Choroid plexus epithelial cell (primary cell): ENCODE data around the gene POLR3K.

Experiments used
- DNase-seq: peaks from one replicate; pipeline ENCODE4 v3.0.0-alpha.2; 2010; ENCODE audit warnings: low read depth
- H3K4me3 ChIP-seq: 2 replicates; pipeline ENCODE4 v1.5.1; 2011; ENCODE audit warnings: low read depth, mild to moderate bottlenecking, control low read depth, low read length, moderate library complexity
- TF ChIP-seq, protein P1 (sequence below): conservative IDR thresholded peaks from 2 replicates; pipeline ENCODE4 v1.5.1; 2011; ENCODE audit warnings: low read depth, mild to moderate bottlenecking, control low read depth, inconsistent platforms, low read length, moderate library complexity

The POLR3K gene

GRCh38 chr16:78444-79150, 25.2 kb upstream of the POLR3K start:
- TF ChIP-seq, protein P1, sequence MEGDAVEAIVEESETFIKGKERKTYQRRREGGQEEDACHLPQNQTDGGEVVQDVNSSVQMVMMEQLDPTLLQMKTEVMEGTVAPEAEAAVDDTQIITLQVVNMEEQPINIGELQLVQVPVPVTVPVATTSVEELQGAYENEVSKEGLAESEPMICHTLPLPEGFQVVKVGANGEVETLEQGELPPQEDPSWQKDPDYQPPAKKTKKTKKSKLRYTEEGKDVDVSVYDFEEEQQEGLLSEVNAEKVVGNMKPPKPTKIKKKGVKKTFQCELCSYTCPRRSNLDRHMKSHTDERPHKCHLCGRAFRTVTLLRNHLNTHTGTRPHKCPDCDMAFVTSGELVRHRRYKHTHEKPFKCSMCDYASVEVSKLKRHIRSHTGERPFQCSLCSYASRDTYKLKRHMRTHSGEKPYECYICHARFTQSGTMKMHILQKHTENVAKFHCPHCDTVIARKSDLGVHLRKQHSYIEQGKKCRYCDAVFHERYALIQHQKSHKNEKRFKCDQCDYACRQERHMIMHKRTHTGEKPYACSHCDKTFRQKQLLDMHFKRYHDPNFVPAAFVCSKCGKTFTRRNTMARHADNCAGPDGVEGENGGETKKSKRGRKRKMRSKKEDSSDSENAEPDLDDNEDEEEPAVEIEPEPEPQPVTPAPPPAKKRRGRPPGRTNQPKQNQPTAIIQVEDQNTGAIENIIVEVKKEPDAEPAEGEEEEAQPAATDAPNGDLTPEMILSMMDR = no peak
- peak overlapping the region; percentile 78 for H3K4me3 ChIP-seq
- DNase-seq = peak; percentile 71

DNA sequence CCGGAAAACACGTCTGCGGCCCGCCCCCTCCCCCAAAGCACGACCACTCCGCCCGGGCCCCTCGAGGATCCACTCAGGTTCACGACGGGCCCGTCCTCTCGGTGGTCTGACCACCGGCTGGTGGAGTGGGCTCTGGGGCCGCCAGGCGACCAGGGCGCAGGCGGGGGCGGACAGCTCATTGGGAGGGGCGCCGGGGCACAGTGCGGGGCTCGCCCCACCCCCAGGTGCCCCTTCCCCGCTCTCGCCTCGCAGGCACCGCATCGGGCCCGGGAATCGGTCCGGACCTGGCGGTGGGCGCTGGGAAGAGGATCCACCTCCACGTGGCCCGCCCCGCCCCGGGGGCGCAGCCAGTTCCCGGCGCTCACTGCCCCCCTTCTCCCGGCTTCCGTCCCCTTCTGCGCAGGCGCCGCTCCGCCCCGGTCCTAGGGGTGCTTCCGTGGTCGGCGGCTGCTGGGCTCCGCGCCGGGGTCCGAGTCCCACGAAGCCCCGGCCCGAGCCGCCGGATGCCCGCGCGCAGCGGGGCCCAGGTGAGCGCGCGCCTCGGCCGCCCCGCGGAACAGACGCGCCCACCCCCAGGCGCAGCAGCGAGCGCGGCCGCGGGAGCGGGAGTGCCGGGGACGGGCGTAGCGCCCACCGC, 24.5 kb upstream of the POLR3K start, which contains the start of gene MPG:
MPG (plus strand) TSS at position 419 of the 637 bp plus-strand sequence; CDS start at position 504, 85 bp downstream.
- TF ChIP-seq, protein P1 = no peak
- H3K4me3 ChIP-seq = peak within 1 kb of the TSS; percentile 78
- peak; percentile 84 for DNase-seq

- TF ChIP-seq, protein P1 = no peak
- DNase-seq = peak; percentile 77
- peak overlapping the region; percentile 78 for H3K4me3 ChIP-seq
These were observed 23.9 kb upstream of the POLR3K start for GRCh38 chr16:77273-77806.

DNA sequence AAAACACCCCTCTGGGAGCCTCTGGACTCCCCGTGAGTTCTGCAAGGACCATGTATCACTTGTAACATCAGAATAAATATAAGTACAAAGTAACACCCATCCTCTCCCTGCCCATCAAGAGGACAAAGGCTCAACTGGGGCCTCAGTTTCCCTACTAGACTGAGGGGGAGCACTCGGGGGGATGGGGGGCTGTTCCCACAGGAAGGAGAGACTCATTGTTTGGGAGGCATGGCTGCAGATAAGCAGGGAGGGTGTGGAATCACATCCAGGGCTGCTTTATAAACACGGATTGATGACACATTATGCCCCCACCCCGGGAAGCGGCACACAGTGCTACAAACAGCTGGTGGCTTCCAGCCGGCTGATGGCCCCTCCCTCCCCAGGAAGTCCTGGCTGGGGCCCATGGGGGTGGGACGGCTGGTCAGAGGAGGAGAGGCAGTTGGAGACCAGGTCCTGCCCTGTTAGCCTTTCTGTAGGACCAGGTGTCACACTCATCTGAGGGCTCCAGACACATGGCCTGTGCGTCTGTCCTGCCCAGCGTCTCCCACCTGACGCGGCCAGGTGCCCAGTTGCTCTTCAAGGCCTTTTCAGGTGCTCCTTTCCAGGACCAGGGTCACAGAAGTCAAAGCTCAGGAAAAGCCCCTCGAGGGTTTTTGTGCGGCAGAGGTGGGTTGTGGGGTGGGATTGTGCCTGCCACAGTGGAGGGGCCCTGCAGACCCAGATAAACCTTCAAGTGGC, 23.3 kb upstream of the POLR3K start:
- TF ChIP-seq, protein P1 = no peak
- H3K4me3 ChIP-seq = peak overlapping the region; percentile 78
- peak; percentile 68 for DNase-seq

GRCh38 chr16:75580-76501, 22.4 kb upstream of the POLR3K start:
- TF ChIP-seq, protein P1 = peak; percentile 48
- peak; percentile 85 for DNase-seq
- H3K4me3 ChIP-seq = no peak overlapping the region

DNA sequence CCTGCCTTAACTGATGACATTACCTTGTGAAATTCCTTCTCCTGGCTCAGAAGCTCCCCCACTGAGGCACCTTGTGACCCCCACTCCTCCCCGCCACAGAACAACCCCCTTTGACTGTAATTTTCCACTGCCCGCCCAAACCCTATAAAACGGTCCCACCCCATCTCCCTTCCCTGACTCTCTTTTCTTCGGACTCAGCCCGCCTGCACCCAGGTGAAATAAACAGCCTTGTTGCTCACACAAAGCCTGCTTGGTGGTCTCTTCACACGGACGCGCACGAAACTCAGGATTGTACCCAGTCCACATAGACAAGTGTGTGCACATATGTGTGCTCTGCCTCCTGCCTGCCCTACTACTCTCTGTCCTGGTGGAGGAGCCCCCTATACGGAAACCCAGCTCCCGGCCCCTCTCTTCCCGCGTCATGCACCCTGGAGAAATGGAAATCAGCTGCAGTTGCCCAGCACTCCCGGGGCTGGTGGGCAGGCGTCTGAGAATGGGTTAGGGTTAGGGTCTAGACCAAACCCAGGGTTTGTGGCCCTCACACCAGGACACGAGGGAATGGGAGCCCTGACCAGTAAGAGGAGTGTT, 21.4 kb upstream of the POLR3K start:
- TF ChIP-seq, protein P1 = no peak
- no peak overlapping the region for H3K4me3 ChIP-seq
- DNase-seq = no peak
